ENCODE data around the gene FLNC. TPM values are rescaled to one million over a fixed set of nuclear protein-coding genes. Genes with fewer than 3 reads are reported as not detected.

Gene FLNC
- total and polyA plus RNA-seq, 10 donors = 0.21 to 1.8 (median 0.66) TPM

- TF ChIP-seq CTCF (IDR thresholded peaks at IDR 0.05 in 8 of 11, conservative IDR thresholded peaks at IDR 0.05 in 3 of 11) = no peak
- TF ChIP-seq POLR2AphosphoS5 (IDR thresholded peaks at IDR 0.05) = no peak
- no peak for TF ChIP-seq POLR2A (IDR thresholded peaks at IDR 0.05)
- intact Hi-C loops (cut with DNase I; ENCODE audit: low total_unique reads) = no loop called here
- no peak overlapping the region for H3K27ac ChIP-seq
- H3K4me1 ChIP-seq = no peaks in the 10 kb centered on the region
- no peaks in the 10 kb centered on the region for H3K9me3 ChIP-seq
- H3K27me3 ChIP-seq (replicated peaks in 1 of 7) = peaks cover 0 to 7% (median 0%) of the 10 kb centered on the region in 7 donors
- WGBS, 5 donors = 72 to 87% (median 81%) methylated on average over 3 of the region's 3 CpGs
- no peaks in the 10 kb centered on the region for H3K36me3 ChIP-seq
- peak; percentile 31 for DNase-seq
- H3K4me3 ChIP-seq = no peak overlapping the region
Measured at GRCh38 chr7:128876127-128876526, 45.9 kb downstream of the FLNC start.

GRCh38 chr7:128876586-128876977 is 46.4 kb downstream of the FLNC start:
- no peak for TF ChIP-seq CTCF (IDR thresholded peaks at IDR 0.05 in 8 of 11, conservative IDR thresholded peaks at IDR 0.05 in 3 of 11)
- TF ChIP-seq POLR2AphosphoS5 (IDR thresholded peaks at IDR 0.05) = no peak
- TF ChIP-seq POLR2A (IDR thresholded peaks at IDR 0.05) = no peak

GRCh38 chr7:128876978-128877755 is 47.0 kb downstream of the FLNC start:
- DNase-seq = peak; percentile 69
- no peaks in the 10 kb centered on the region for H3K36me3 ChIP-seq
- no peaks in the 10 kb centered on the region for H3K9me3 ChIP-seq
- no peak overlapping the region for H3K27ac ChIP-seq
- TF ChIP-seq POLR2AphosphoS5 (IDR thresholded peaks at IDR 0.05) = no peak
- TF ChIP-seq POLR2A (IDR thresholded peaks at IDR 0.05) = no peak
- TF ChIP-seq CTCF (IDR thresholded peaks at IDR 0.05 in 8 of 11, conservative IDR thresholded peaks at IDR 0.05 in 3 of 11) = no peak
- intact Hi-C loops (cut with DNase I; ENCODE audit: low total_unique reads) = no loop called here
- no peaks in the 10 kb centered on the region for H3K4me1 ChIP-seq
- WGBS, 5 donors = 88 to 97% (median 93%) methylated on average over 15 to 32 of the region's 32 CpGs
- H3K4me3 ChIP-seq = no peak overlapping the region
- H3K27me3 ChIP-seq (replicated peaks in 1 of 7) = peaks cover 0 to 7% (median 0%) of the 10 kb centered on the region in 7 donors

More at GRCh38 chr7:128876586-128876977, 46.4 kb downstream of the FLNC start:
- no peak overlapping the region for H3K4me3 ChIP-seq
- 76 to 95% (median 87%) methylated on average over 5 of the region's 5 CpGs for WGBS, 5 donors
- no peaks in the 10 kb centered on the region for H3K9me3 ChIP-seq
- DNase-seq = peak; percentile 31
- no peaks in the 10 kb centered on the region for H3K36me3 ChIP-seq
- no peak overlapping the region for H3K27ac ChIP-seq
- no peaks in the 10 kb centered on the region for H3K4me1 ChIP-seq
- intact Hi-C loops (cut with DNase I; ENCODE audit: low total_unique reads) = no loop called here
- peaks cover 0 to 7% (median 0%) of the 10 kb centered on the region in 7 donors for H3K27me3 ChIP-seq (replicated peaks in 1 of 7)

- H3K27ac ChIP-seq = no peak overlapping the region
Measured at GRCh38 chr7:128877756-128878120, 47.5 kb downstream of the FLNC start.

More at GRCh38 chr7:128877756-128878120, 47.5 kb downstream of the FLNC start:
- H3K4me1 ChIP-seq = no peaks in the 10 kb centered on the region
- no peak overlapping the region for H3K4me3 ChIP-seq
- no peaks in the 10 kb centered on the region for H3K9me3 ChIP-seq
- TF ChIP-seq POLR2A (IDR thresholded peaks at IDR 0.05) (no peak), POLR2AphosphoS5 (IDR thresholded peaks at IDR 0.05) (no peak), CTCF (IDR thresholded peaks at IDR 0.05 in 8 of 11, conservative IDR thresholded peaks at IDR 0.05 in 3 of 11) (no peak)
- 60 to 77% (median 68%) methylated on average over 3 to 4 of the region's 4 CpGs for WGBS, 5 donors
- no peak for DNase-seq
- peaks cover 0 to 4% (median 0%) of the 10 kb centered on the region in 7 donors for H3K27me3 ChIP-seq (replicated peaks in 1 of 7)
- intact Hi-C loops (cut with DNase I; ENCODE audit: low total_unique reads) = no loop called here
- H3K36me3 ChIP-seq = no peaks in the 10 kb centered on the region
